SKM-1 (cell line): ENCODE results near the gene OR5K3.
"Not testable (repeated sequence)": the region's sequence is repeated elsewhere in the genome, so short reads cannot be mapped to it uniquely, and the experiment has no call there.

Source experiments
- DNase-seq: peaks from one replicate; lab custom pipeline; 2025; ENCODE audit not compliant: unreplicated experiment; lab: John Stamatoyannopoulos, UW

OR5K3 gene

GRCh38 chr3:98390366-98390765 is at the start of gene OR5K3:
Gene OR5K3, plus strand, starts transcription at chr3:98390666. Its CDS starts 0 bp downstream, at chr3:98390666.
- no peak for DNase-seq

GRCh38 chr3:98341758-98342157 is 48.7 kb upstream of the OR5K3 start:
- no peak for DNase-seq

- peak; percentile 38 for DNase-seq
Observed at GRCh38 chr3:98343647-98344507, 46.6 kb upstream of the OR5K3 start.

GRCh38 chr3:98350082-98350481 is 40.4 kb upstream of the OR5K3 start:
- DNase-seq = no peak

GRCh38 chr3:98353554-98353953 is 36.9 kb upstream of the OR5K3 start, which contains the start of gene OR5K4:
Gene OR5K4, plus strand, starts transcription at chr3:98353854. Its CDS starts 0 bp downstream, at chr3:98353854.
- no peak for DNase-seq

- DNase-seq = no peak
Observed at GRCh38 chr3:98359250-98359649, 31.2 kb upstream of the OR5K3 start.

- no peak for DNase-seq
Observed at GRCh38 chr3:98359993-98360675, 30.3 kb upstream of the OR5K3 start.

GRCh38 chr3:98360681-98361080 is 29.8 kb upstream of the OR5K3 start:
- no peak for DNase-seq

GRCh38 chr3:98361289-98361688 is 29.2 kb upstream of the OR5K3 start:
- no peak for DNase-seq

- DNase-seq = no peak
Observed at GRCh38 chr3:98367464-98368246, 22.8 kb upstream of the OR5K3 start.

- no peak for DNase-seq
Observed at GRCh38 chr3:98371186-98371585, 19.3 kb upstream of the OR5K3 start.

- DNase-seq = no peak
Observed at GRCh38 chr3:98371853-98372252, 18.6 kb upstream of the OR5K3 start.

- no peak for DNase-seq
Observed at GRCh38 chr3:98372445-98372844, 18.0 kb upstream of the OR5K3 start.

GRCh38 chr3:98376631-98377030 is 13.8 kb upstream of the OR5K3 start:
- no peak for DNase-seq

GRCh38 chr3:98388147-98388546 is 2.3 kb upstream of the OR5K3 start:
- DNase-seq = no peak

- no peak for DNase-seq
Observed at GRCh38 chr3:98395101-98395500, 4.6 kb downstream of the OR5K3 start.

GRCh38 chr3:98396482-98396881 is 6.0 kb downstream of the OR5K3 start:
- not testable (repeated sequence) for DNase-seq

GRCh38 chr3:98398513-98398912 is 8.0 kb downstream of the OR5K3 start:
- DNase-seq = no peak

GRCh38 chr3:98402507-98402906 is 12.0 kb downstream of the OR5K3 start:
- DNase-seq = no peak

- DNase-seq = no peak
Observed at GRCh38 chr3:98404010-98404409, 13.5 kb downstream of the OR5K3 start.

- DNase-seq = no peak
Observed at GRCh38 chr3:98406034-98406433, 15.6 kb downstream of the OR5K3 start.
